ENCODE results near the gene USP54. TPM values are rescaled to one million over a fixed set of nuclear protein-coding genes. Genes with fewer than 3 reads are reported as not detected.

Gene USP54
- total RNA-seq, 1 experiment from 2014 or later: 113 TPM

DNA sequence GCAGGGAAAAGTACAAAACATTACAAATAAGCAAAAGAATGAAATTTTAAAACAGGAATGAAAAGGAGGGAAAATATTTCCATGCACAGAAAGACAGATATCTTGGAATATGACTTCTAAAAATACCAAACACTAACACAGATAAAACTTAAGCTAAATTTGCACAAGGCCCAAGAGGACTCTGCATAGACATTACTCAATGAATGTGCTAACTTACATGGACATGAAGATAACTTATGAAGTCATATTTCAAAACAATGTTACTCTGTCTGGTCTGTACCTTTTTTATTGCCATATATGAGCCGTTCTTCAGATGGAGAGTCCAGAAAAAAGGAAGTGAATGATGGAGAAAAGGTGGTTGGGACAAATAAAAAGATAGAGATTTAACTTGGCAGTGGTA is 142.8 kb downstream of the USP54 start:
- DNase-seq (ENCODE audit: low read depth, low spot score): no peak
- in situ Hi-C loops (cut with HindIII; ENCODE audit: low pct_unique_long_range_greater_than_20kb, low sequenced_read_pairs): no loop called here

Small RNAs within 50 kb of the gene (small RNA-seq; reads per million reads assigned to genes)
- 0 reads per million in 2 experiments for gene RNU6-883P

Other genes with a start within 250 kb of the USP54 start
- gene CFAP70, start 232.5 kb downstream of the USP54 start, total RNA-seq (2014; rRNA removed; shearing (Covaris generic)): 0.40 and 0.51 TPM in 2 replicates
- gene ANXA7, start 177.3 kb downstream of the USP54 start, total RNA-seq (2014; rRNA removed; shearing (Covaris generic)): 62.2 and 63.6 TPM in 2 replicates
- 0.29 and 0.40 TPM in 2 replicates for gene MSS51, start 157.8 kb downstream of the USP54 start, total RNA-seq (2014; rRNA removed; shearing (Covaris generic))
- 9.2 and 10.3 TPM in 2 replicates for gene PPP3CB, start 95.3 kb downstream of the USP54 start, total RNA-seq (2014; rRNA removed; shearing (Covaris generic))
- 0.21 TPM in 1 of 2 replicates, not detected in the other for gene MYOZ1, start 50.1 kb upstream of the USP54 start, total RNA-seq (2014; rRNA removed; shearing (Covaris generic))
- not detected in 2 replicates for gene SYNPO2L, start 64.7 kb upstream of the USP54 start, total RNA-seq (2014; rRNA removed; shearing (Covaris generic))
- 2.0 and 2.3 TPM in 2 replicates for gene AGAP5, start 106.8 kb upstream of the USP54 start, total RNA-seq (2014; rRNA removed; shearing (Covaris generic))
- gene SEC24C, start 153.0 kb upstream of the USP54 start, total RNA-seq (2014; rRNA removed; shearing (Covaris generic)): 61.3 and 66.4 TPM in 2 replicates
- 42.0 and 46.8 TPM in 2 replicates for gene CHCHD1, start 190.7 kb upstream of the USP54 start, total RNA-seq (2014; rRNA removed; shearing (Covaris generic))
- gene ZSWIM8, start 194.3 kb upstream of the USP54 start, total RNA-seq (2014; rRNA removed; shearing (Covaris generic)): 38.5 and 44.7 TPM in 2 replicates
- gene NDST2, start 220.3 kb upstream of the USP54 start, total RNA-seq (2014; rRNA removed; shearing (Covaris generic)): 5.4 and 11.3 TPM in 2 replicates

Measured in SK-MEL-5 (cell line).